ENCODE data around the gene SMC1B.

SMC1B gene

GRCh38 chr22:45430871-45431270 lies 17.5 kb upstream of the SMC1B start:
- TF ChIP-seq FOXP2 (optimal IDR thresholded peaks at IDR 0.05; ENCODE audit: borderline replicate concordance, extremely low read depth, extremely low read length, insufficient read depth) (no peak), REST (IDR thresholded peaks at IDR 0.05; ENCODE audit: insufficient read depth in 1 of 2, low read depth in 2 of 2, low read length in 2 of 2) (no peak), POLR2AphosphoS5 (IDR thresholded peaks at IDR 0.05; ENCODE audit: low read depth, low read length) (no peak), SIN3A (IDR thresholded peaks at IDR 0.05; ENCODE audit: borderline replicate concordance, insufficient read depth, low read length) (no peak), TAF1 (IDR thresholded peaks at IDR 0.05; ENCODE audit: borderline replicate concordance, insufficient read depth, low read length) (no peak)

GRCh38 chr22:45429981-45430775 lies 16.8 kb upstream of the SMC1B start:
- no peak for TF ChIP-seq REST (IDR thresholded peaks at IDR 0.05; ENCODE audit: insufficient read depth in 1 of 2, low read depth in 2 of 2, low read length in 2 of 2)
- no peak for TF ChIP-seq FOXP2 (optimal IDR thresholded peaks at IDR 0.05; ENCODE audit: borderline replicate concordance, extremely low read depth, extremely low read length, insufficient read depth)
- no peak for TF ChIP-seq SIN3A (IDR thresholded peaks at IDR 0.05; ENCODE audit: borderline replicate concordance, insufficient read depth, low read length)
- TF ChIP-seq TAF1 (IDR thresholded peaks at IDR 0.05; ENCODE audit: borderline replicate concordance, insufficient read depth, low read length): no peak
- TF ChIP-seq POLR2AphosphoS5 (IDR thresholded peaks at IDR 0.05; ENCODE audit: low read depth, low read length): no peak

GRCh38 chr22:45429424-45429823 lies 16.0 kb upstream of the SMC1B start:
- TF ChIP-seq REST (IDR thresholded peaks at IDR 0.05; ENCODE audit: insufficient read depth in 1 of 2, low read depth in 2 of 2, low read length in 2 of 2) (no peak), POLR2AphosphoS5 (IDR thresholded peaks at IDR 0.05; ENCODE audit: low read depth, low read length) (no peak), SIN3A (IDR thresholded peaks at IDR 0.05; ENCODE audit: borderline replicate concordance, insufficient read depth, low read length) (no peak), TAF1 (IDR thresholded peaks at IDR 0.05; ENCODE audit: borderline replicate concordance, insufficient read depth, low read length) (no peak), FOXP2 (optimal IDR thresholded peaks at IDR 0.05; ENCODE audit: borderline replicate concordance, extremely low read depth, extremely low read length, insufficient read depth) (no peak)

- no peak for TF ChIP-seq REST (IDR thresholded peaks at IDR 0.05; ENCODE audit: insufficient read depth in 1 of 2, low read depth in 2 of 2, low read length in 2 of 2)
- TF ChIP-seq POLR2AphosphoS5 (IDR thresholded peaks at IDR 0.05; ENCODE audit: low read depth, low read length): no peak
- TF ChIP-seq TAF1 (IDR thresholded peaks at IDR 0.05; ENCODE audit: borderline replicate concordance, insufficient read depth, low read length): no peak
- no peak for TF ChIP-seq FOXP2 (optimal IDR thresholded peaks at IDR 0.05; ENCODE audit: borderline replicate concordance, extremely low read depth, extremely low read length, insufficient read depth)
- no peak for TF ChIP-seq SIN3A (IDR thresholded peaks at IDR 0.05; ENCODE audit: borderline replicate concordance, insufficient read depth, low read length)
Measured at GRCh38 chr22:45428391-45429385, 15.3 kb upstream of the SMC1B start.

All from PFSK-1 (cell line).